Measurements from ENCODE around the gene CACNA1B. TPM values are rescaled to one million over a fixed set of nuclear protein-coding genes. Genes with fewer than 3 reads are reported as not detected.

Gene CACNA1B
- total and polyA plus RNA-seq, 2 of the 4 experiments (the other 2 are of a cell fraction): 0.02 TPM; not detected in 1

DNA sequence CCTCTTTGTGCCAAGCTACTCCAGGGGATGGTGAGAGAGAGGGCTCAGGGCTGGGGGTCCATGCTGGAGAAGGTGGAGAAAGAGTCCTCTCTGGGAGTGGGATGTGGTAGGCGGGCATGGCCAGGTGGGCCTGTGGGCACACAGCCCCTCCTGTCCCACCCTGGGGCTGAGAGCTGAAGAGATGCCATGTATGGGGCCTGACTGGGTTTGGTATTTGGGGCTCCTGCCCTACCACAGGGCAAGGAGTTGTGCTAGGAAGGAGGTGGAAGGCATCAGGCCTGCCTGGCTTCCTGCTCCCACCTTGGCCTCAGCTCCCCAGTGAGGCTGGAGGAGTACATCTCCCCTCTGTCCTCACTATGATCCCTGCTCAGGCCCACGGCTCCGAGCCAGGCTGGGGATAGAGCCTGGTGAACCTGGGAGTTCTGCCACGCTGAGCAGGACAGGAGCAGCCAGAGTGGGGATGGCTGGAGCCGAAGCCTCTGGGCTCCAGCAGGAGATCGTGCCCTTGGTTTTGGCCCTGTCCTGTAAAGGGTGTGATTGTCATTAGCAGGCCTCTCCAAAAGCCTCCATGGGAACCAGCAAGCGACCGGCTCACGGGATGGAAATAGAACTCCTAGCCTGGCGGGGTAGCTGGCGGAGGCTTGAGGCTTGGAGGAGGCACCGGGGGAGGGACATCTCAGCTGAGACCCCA, 75.5 kb downstream of the CACNA1B start:
- Histone ChIP-seq H3K23ac (ENCODE audit: low read depth, low read length) (no peak overlapping the region), H3K27ac (ENCODE audit: insufficient read depth, low read length) (no peak overlapping the region), H2AK9ac (replicated peaks; ENCODE audit: low read depth, low read length, poor library complexity) (no peak overlapping the region), H4K8ac (ENCODE audit: low read depth in 2 of 2, low read length in 2 of 2) (no peak overlapping the region), H2AK5ac (ENCODE audit: low read depth, low read length) (no peak overlapping the region), H3K36me3 (ENCODE audit: control insufficient read depth, insufficient read depth, low read length) (no peaks in the 10 kb centered on the region), H3K9ac (ENCODE audit: low read depth, low read length) (no peak overlapping the region), H2BK15ac (ENCODE audit: low read depth, low read length) (no peak overlapping the region), H3K9me1 (ENCODE audit: insufficient read depth, low read length) (no peaks in the 10 kb centered on the region), H3K79me1 (ENCODE audit: low read depth in 1 of 2, low read length in 2 of 2) (no peaks in the 10 kb centered on the region), H2AFZ (replicated peaks; ENCODE audit: low read length, poor library complexity) (no peak overlapping the region), H3K14ac (replicated peaks; ENCODE audit: low read depth, low read length) (no peak overlapping the region), H3K27me3 (ENCODE audit: control insufficient read depth, insufficient read depth, low read length) (no peaks in the 10 kb centered on the region), H3K9me3 (ENCODE audit: control insufficient read depth, insufficient read depth, low read length) (peaks cover 70% of the 10 kb centered on the region), H2BK120ac (ENCODE audit: low read depth, low read length) (no peak overlapping the region), H3K56ac (ENCODE audit: extremely low read depth, insufficient read depth, low read length) (no peak overlapping the region), H3K4me3 (ENCODE audit: insufficient read depth, low read depth, low read length) (no peak overlapping the region), H4K20me1 (ENCODE audit: insufficient read depth, low read length) (no peaks in the 10 kb centered on the region), H2BK20ac (ENCODE audit: low read depth, low read length) (no peak overlapping the region), H3K4me2 (ENCODE audit: low read depth, low read length) (no peak overlapping the region), H4K5ac (ENCODE audit: low read depth, low read length) (no peak overlapping the region), H2BK5ac (ENCODE audit: low read depth, low read length, poor library complexity, severe bottlenecking) (no peak overlapping the region), H3K4me1 (ENCODE audit: control insufficient read depth, insufficient read depth, low read length) (no peaks in the 10 kb centered on the region), H3K4ac (ENCODE audit: low read depth, low read length) (no peak overlapping the region), H3K18ac (ENCODE audit: low read depth, low read length) (no peak overlapping the region), H4K91ac (ENCODE audit: insufficient read depth, low read depth, low read length) (no peak overlapping the region)
- ATAC-seq (ENCODE audit: low read depth): no peak
- TF ChIP-seq, protein P1, sequence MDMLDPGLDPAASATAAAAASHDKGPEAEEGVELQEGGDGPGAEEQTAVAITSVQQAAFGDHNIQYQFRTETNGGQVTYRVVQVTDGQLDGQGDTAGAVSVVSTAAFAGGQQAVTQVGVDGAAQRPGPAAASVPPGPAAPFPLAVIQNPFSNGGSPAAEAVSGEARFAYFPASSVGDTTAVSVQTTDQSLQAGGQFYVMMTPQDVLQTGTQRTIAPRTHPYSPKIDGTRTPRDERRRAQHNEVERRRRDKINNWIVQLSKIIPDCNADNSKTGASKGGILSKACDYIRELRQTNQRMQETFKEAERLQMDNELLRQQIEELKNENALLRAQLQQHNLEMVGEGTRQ (IDR thresholded peaks at IDR 0.05; ENCODE audit: low read depth, low read length): no peak
- TF ChIP-seq POLR2A (IDR thresholded peaks at IDR 0.05; ENCODE audit: low read depth, low read length) (no peak), CHD1 (IDR thresholded peaks at IDR 0.05; ENCODE audit: low read depth, low read length) (no peak), FOS (IDR thresholded peaks at IDR 0.05; ENCODE audit: low read depth, low read length) (no peak), BHLHE40 (IDR thresholded peaks at IDR 0.05; ENCODE audit: low read depth, low read length) (no peak), CEBPB (IDR thresholded peaks at IDR 0.05; ENCODE audit: low read depth, low read length) (no peak), SMC3 (IDR thresholded peaks at IDR 0.05; ENCODE audit: low read depth, low read length) (no peak), RCOR1 (IDR thresholded peaks at IDR 0.05; ENCODE audit: insufficient replicate concordance, low read length) (no peak), MAFK (IDR thresholded peaks at IDR 0.05; ENCODE audit: low read depth, low read length) (no peak), MAZ (IDR thresholded peaks at IDR 0.05; ENCODE audit: borderline replicate concordance, low read depth, low read length) (no peak), NFE2L2 (IDR thresholded peaks at IDR 0.05; ENCODE audit: low read depth, low read length) (no peak), MXI1 (IDR thresholded peaks at IDR 0.05; ENCODE audit: borderline replicate concordance, low read depth, low read length) (no peak), RAD21 (IDR thresholded peaks at IDR 0.05; ENCODE audit: low read length) (no peak), RFX5 (IDR thresholded peaks at IDR 0.05; ENCODE audit: low read depth, low read length) (no peak)
- TF ChIP-seq, protein P2, sequence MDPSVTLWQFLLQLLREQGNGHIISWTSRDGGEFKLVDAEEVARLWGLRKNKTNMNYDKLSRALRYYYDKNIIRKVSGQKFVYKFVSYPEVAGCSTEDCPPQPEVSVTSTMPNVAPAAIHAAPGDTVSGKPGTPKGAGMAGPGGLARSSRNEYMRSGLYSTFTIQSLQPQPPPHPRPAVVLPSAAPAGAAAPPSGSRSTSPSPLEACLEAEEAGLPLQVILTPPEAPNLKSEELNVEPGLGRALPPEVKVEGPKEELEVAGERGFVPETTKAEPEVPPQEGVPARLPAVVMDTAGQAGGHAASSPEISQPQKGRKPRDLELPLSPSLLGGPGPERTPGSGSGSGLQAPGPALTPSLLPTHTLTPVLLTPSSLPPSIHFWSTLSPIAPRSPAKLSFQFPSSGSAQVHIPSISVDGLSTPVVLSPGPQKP (IDR thresholded peaks at IDR 0.05; ENCODE audit: borderline replicate concordance, low read depth, low read length): no peak
- TF ChIP-seq, protein P3, sequence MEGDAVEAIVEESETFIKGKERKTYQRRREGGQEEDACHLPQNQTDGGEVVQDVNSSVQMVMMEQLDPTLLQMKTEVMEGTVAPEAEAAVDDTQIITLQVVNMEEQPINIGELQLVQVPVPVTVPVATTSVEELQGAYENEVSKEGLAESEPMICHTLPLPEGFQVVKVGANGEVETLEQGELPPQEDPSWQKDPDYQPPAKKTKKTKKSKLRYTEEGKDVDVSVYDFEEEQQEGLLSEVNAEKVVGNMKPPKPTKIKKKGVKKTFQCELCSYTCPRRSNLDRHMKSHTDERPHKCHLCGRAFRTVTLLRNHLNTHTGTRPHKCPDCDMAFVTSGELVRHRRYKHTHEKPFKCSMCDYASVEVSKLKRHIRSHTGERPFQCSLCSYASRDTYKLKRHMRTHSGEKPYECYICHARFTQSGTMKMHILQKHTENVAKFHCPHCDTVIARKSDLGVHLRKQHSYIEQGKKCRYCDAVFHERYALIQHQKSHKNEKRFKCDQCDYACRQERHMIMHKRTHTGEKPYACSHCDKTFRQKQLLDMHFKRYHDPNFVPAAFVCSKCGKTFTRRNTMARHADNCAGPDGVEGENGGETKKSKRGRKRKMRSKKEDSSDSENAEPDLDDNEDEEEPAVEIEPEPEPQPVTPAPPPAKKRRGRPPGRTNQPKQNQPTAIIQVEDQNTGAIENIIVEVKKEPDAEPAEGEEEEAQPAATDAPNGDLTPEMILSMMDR (conservative IDR thresholded peaks at IDR 0.05; ENCODE audit: low read depth, low read length): no peak
- no TSS peak for BruUV-seq (replicated peaks)
- dilution Hi-C loops (cut with HindIII; ENCODE audit: low sequenced_read_pairs, unreplicated experiment) (no loop called here), in situ Hi-C loops (cut with MboI; ENCODE audit: low sequenced_read_pairs) (no loop called here), intact Hi-C loops (cut with micrococcal nuclease) (no loop called here)
- no peak for DNase-seq
- ChIA-PET POLR2A (ENCODE audit: unreplicated experiment) (no interaction called here), CTCF (no interaction called here)
- 52% methylated on average over 7 of the region's 12 CpGs; no CpG with 5 or more reads in 1 of the 2 experiments for WGBS, 2 experiments (ENCODE audit: extremely low coverage in 2 of 2, insufficient read length in 1 of 2)

Measured in IMR-90 (cell line).